ENCODE results near the gene SACS.

DNA sequence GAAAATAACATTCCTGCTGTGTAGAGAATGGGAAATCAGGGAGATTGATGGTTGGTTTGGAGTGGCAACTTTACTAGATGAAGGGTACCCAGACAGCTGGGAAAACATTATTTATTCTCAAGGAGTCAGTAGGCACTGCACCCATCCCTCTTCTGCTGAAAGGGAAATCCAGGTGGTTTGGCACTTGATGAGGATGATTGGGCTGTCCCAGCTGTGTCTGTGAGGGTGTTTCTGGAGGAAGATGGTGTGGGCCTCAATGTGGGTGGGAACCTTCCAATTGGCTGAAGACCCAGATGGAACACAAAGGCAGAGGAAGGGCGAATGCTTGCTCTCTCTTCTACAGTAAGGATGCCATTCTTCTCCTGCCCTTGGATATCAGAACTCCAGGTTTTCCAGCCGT lies 10.4 kb upstream of the SACS start:
- TF ChIP-seq, protein P1, sequence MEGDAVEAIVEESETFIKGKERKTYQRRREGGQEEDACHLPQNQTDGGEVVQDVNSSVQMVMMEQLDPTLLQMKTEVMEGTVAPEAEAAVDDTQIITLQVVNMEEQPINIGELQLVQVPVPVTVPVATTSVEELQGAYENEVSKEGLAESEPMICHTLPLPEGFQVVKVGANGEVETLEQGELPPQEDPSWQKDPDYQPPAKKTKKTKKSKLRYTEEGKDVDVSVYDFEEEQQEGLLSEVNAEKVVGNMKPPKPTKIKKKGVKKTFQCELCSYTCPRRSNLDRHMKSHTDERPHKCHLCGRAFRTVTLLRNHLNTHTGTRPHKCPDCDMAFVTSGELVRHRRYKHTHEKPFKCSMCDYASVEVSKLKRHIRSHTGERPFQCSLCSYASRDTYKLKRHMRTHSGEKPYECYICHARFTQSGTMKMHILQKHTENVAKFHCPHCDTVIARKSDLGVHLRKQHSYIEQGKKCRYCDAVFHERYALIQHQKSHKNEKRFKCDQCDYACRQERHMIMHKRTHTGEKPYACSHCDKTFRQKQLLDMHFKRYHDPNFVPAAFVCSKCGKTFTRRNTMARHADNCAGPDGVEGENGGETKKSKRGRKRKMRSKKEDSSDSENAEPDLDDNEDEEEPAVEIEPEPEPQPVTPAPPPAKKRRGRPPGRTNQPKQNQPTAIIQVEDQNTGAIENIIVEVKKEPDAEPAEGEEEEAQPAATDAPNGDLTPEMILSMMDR (IDR thresholded peaks at IDR 0.05), result no peak
- TF ChIP-seq POLR2A (IDR thresholded peaks at IDR 0.05), result no peak
- no peak for TF ChIP-seq EP300 (IDR thresholded peaks at IDR 0.05)
